Smooth muscle cell (in vitro differentiated cells): ENCODE results near the gene TFAP2C. TPM values are rescaled to one million over a fixed set of nuclear protein-coding genes. Genes with fewer than 3 reads are reported as not detected.
"Not testable (repeated sequence)": the region's sequence is repeated elsewhere in the genome, so short reads cannot be mapped to it uniquely, and the experiment has no call there.

ENCODE experiments used
- DNase-seq: peaks from one replicate; lab custom pipeline; 2025; ENCODE audit not compliant: unreplicated experiment; lab: John Stamatoyannopoulos, UW
- H2AFZ ChIP-seq: fragments of 200-600 bp; sonication (generic); 2 replicates; pipeline ENCODE4 v1.6.0; 2016; ENCODE audit warnings: antibody characterized with exemption, low read depth, mild to moderate bottlenecking
- H3F3A ChIP-seq: fragments of 200-600 bp; sonication (generic); 2 replicates; pipeline ENCODE4 v1.6.0; 2017; ENCODE audit warnings: antibody characterized with exemption, low read depth
- H3K27ac ChIP-seq: fragments of 200-600 bp; sonication (generic); 2 replicates; pipeline ENCODE4 v1.5.1; 2016; ENCODE audit warnings: low read depth, mild to moderate bottlenecking
- H3K27me3 ChIP-seq: fragments of 200-600 bp; sonication (generic); 2 replicates; pipeline ENCODE4 v1.6.1; 2016; ENCODE audit warnings: low read depth, mild to moderate bottlenecking
- H3K36me3 ChIP-seq: fragments of 200-600 bp; sonication (generic); 2 replicates; pipeline ENCODE4 v1.5.1; 2016; ENCODE audit warnings: low read depth
- H3K4me1 ChIP-seq: fragments of 200-600 bp; sonication (generic); 2 replicates; pipeline ENCODE4 v1.5.1; 2016; ENCODE audit warnings: low read depth
- H3K4me2 ChIP-seq: fragments of 200-600 bp; sonication (generic); 2 replicates; pipeline ENCODE4 v1.6.0; 2016; ENCODE audit warnings: mild to moderate bottlenecking
- H3K4me3 ChIP-seq: fragments of 200-600 bp; sonication (generic); 2 replicates; pipeline ENCODE4 v1.5.1; 2016; ENCODE audit warnings: mild to moderate bottlenecking
- H3K79me2 ChIP-seq: fragments of 200-600 bp; sonication (generic); 2 replicates; pipeline ENCODE4 v1.6.0; 2016; ENCODE audit warnings: low read depth, mild to moderate bottlenecking
- H3K9ac ChIP-seq: fragments of 200-600 bp; sonication (generic); 2 replicates; pipeline ENCODE4 v1.6.0; 2016; ENCODE audit warnings: low read depth
- H3K9me3 ChIP-seq: fragments of 200-600 bp; sonication (generic); replicated peaks from 2 replicates; pipeline ENCODE4 v1.5.1; 2016; ENCODE audit warnings: low read depth
- H4K20me1 ChIP-seq: fragments of 200-600 bp; sonication (generic); 2 replicates; pipeline ENCODE4 v1.6.0; 2016; ENCODE audit warnings: low read depth
- WGBS: methylation state at CpG from one replicate; pipeline ENCODE4 v1.1.7; 2016; ENCODE audit warnings: low lambda C conversion rate; 5-methylcytosine and 5-hydroxymethylcytosine counted together
- polyA plus RNA-seq: library from polyadenylated mRNA; unstranded; fragments of >200 nt; fragmentation: Nextera tagmentation; extraction: Ambion mirVana; gene quantifications from 2 replicates; pipeline ENCODE4 v1.2.1, GENCODE V29; 2016
- total RNA-seq: library from RNA; depleted of rRNA; stranded (reverse); fragments of >200 nt; gene quantifications from 2 replicates; pipeline ENCODE4 v1.2.3, GENCODE V29; 2014
- TF ChIP-seq, protein P1 (sequence below): fragments of 200-600 bp; sonication (generic); IDR thresholded peaks from 2 replicates; pipeline ENCODE4 v1.5.1; 2017; ENCODE audit warnings: borderline replicate concordance, mild to moderate bottlenecking, antibody characterized with exemption; ENCODE audit not compliant: insufficient read depth, poor library complexity, severe bottlenecking

The TFAP2C gene
- total and polyA plus RNA-seq, 2 experiments from 2014 or later = 2.5 to 5.8 TPM

DNA sequence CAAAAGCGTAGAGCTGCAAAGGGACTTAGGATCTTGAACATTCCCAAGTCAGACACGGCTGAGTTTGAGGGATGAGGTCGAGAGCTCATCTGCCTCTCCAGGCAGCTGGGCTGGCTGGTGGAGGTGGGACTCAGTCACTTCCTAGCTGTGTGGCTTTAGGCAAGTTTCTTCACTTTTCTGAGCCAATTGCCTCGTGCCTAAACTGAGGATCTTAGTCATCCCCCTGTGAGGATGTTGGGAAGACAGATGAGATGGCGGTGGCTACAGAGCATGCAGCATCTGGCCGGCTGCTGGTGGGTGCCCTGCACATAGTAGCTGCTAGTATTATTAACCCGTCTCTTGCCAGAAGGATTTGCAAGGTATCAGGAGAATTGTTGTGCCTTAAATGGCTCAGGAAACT, 27.5 kb downstream of the TFAP2C start:
- Histone ChIP-seq H4K20me1 (no peaks in the 10 kb centered on the region), H3K9me3 (no peaks in the 10 kb centered on the region), H3K9ac (no peak overlapping the region), H3K4me1 (no peaks in the 10 kb centered on the region), H2AFZ (no peak overlapping the region), H3K79me2 (no peaks in the 10 kb centered on the region), H3K4me2 (no peak overlapping the region), H3K27ac (no peak overlapping the region), H3K4me3 (no peak overlapping the region), H3K36me3 (no peaks in the 10 kb centered on the region), H3K27me3 (no peaks in the 10 kb centered on the region), H3F3A (no peaks in the 10 kb centered on the region)
- no peak for DNase-seq
- TF ChIP-seq, protein P1, sequence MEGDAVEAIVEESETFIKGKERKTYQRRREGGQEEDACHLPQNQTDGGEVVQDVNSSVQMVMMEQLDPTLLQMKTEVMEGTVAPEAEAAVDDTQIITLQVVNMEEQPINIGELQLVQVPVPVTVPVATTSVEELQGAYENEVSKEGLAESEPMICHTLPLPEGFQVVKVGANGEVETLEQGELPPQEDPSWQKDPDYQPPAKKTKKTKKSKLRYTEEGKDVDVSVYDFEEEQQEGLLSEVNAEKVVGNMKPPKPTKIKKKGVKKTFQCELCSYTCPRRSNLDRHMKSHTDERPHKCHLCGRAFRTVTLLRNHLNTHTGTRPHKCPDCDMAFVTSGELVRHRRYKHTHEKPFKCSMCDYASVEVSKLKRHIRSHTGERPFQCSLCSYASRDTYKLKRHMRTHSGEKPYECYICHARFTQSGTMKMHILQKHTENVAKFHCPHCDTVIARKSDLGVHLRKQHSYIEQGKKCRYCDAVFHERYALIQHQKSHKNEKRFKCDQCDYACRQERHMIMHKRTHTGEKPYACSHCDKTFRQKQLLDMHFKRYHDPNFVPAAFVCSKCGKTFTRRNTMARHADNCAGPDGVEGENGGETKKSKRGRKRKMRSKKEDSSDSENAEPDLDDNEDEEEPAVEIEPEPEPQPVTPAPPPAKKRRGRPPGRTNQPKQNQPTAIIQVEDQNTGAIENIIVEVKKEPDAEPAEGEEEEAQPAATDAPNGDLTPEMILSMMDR = no peak
- WGBS = 76% methylated on average over 7 of the region's 7 CpGs

DNA sequence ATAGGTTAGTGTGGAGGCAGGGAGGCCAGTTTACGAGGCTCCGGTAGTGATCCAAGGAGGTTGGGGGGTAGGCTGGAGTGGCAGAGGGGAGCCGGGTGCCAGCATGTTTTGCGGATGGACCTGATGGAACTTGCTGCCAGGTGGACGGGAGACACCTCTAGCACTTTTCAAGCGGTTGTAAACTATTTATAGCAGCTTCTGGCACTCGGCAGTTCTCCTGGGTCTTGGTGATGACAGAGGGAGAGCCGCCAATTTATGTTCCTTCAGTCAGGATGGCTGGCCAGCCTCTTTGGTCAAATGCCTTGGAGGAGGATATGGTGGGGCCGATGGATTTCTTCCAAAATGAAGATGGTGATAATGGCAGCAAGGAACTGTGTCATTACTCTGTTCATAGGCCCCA, 28.8 kb downstream of the TFAP2C start:
- no peaks in the 10 kb centered on the region for H4K20me1 ChIP-seq
- no peak overlapping the region for H3K27ac ChIP-seq
- H2AFZ ChIP-seq = no peak overlapping the region
- H3K9ac ChIP-seq = no peak overlapping the region
- no peaks in the 10 kb centered on the region for H3K4me1 ChIP-seq
- TF ChIP-seq, protein P1 = no peak
- no peak overlapping the region for H3K4me3 ChIP-seq
- H3F3A ChIP-seq = no peaks in the 10 kb centered on the region
- no peaks in the 10 kb centered on the region for H3K79me2 ChIP-seq
- no peak overlapping the region for H3K4me2 ChIP-seq
- no peaks in the 10 kb centered on the region for H3K27me3 ChIP-seq
- no peaks in the 10 kb centered on the region for H3K9me3 ChIP-seq
- H3K36me3 ChIP-seq = no peaks in the 10 kb centered on the region
- 84% methylated on average over 9 of the region's 9 CpGs for WGBS
- no peak for DNase-seq

DNA sequence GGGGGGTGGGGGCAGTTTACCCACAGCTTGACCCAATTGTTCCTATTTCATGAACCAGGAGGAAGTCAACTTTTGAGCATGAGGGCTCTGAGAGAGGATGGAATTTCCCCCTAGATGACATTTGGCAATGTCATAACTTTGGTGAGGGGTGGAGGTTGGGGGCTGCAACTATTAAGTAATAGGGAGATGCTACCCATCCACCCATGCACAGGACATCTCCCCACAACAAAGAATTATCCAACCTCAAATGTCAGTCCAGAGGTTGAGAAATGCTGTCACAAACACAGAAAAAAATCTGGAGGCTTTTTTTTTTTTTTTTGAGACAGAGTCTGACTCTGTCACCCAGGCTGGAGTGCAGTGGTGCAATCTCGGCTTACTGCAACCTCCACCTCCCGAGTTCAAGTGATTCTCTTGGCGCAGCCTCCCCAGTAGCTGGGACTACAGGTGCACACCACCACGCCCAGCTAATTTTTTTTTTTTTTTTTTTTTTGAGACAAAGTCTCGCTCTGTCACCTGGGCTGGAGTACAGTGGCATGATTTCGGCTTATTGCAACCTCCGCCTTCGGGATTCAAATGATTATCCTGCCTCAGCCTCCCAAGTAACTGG, 29.3 kb downstream of the TFAP2C start:
- not testable (repeated sequence) for H3K4me1 ChIP-seq, H3K36me3 ChIP-seq, H4K20me1 ChIP-seq, H3F3A ChIP-seq, H3K9me3 ChIP-seq, H2AFZ ChIP-seq, H3K9ac ChIP-seq, H3K4me2 ChIP-seq, H3K4me3 ChIP-seq, H3K27me3 ChIP-seq, H3K27ac ChIP-seq, DNase-seq, H3K79me2 ChIP-seq
- 94% methylated on average over 8 of the region's 8 CpGs for WGBS

DNA sequence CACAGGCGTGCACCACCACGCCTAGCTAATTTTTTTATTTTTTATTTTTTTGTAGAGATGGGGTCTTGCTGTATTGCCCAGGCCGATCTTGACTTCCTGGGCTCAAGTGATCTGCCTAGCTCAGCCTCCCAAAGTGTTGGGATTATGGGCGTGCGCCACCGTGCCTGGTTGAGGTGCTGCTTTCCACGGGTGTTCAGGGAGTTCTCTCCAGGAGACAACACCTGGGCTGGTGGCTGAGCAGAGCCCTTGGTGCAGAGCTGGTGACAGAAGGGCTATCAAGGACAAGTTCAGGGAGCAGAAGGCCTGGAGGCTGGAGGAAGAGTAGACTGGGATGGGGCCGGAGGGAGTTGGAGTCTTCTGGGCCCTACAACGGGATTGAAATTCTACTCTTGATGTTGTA, 34.6 kb downstream of the TFAP2C start:
- DNase-seq = no peak
- Histone ChIP-seq H3K27me3 (peaks cover 5% of the 10 kb centered on the region), H3K9me3 (no peaks in the 10 kb centered on the region), H3K27ac (no peak overlapping the region), H3K4me1 (no peaks in the 10 kb centered on the region), H2AFZ (no peak overlapping the region), H3K4me3 (no peak overlapping the region), H3K79me2 (no peaks in the 10 kb centered on the region), H3K9ac (no peak overlapping the region), H3F3A (no peaks in the 10 kb centered on the region), H4K20me1 (no peaks in the 10 kb centered on the region), H3K36me3 (no peaks in the 10 kb centered on the region), H3K4me2 (no peak overlapping the region)
- WGBS = 98% methylated on average over 9 of the region's 9 CpGs
- TF ChIP-seq, protein P1 = no peak
